ENCODE results near the gene PTTG1IP2.

Gene PTTG1IP2

DNA sequence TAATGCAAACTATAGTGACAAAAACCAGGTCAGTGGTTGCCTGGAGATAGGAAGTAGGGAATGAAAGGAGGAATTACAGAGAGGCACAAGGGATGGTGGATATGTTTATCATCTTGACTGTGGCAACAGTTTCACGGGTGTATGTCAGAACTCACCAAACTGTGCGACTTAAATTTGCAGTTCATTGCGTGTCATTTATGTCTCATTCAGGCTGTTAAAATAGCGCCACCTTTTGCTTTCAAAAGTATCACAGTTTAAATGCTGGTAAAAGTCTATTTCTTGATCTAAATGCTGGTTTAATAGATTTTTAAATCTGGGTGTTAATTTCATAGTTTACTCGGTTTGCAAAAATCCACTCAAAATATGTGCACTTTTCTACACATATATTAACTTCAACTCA, 51.0 kb downstream of the PTTG1IP2 start:
- no peaks in the 10 kb centered on the region for H3K4me1 ChIP-seq (ENCODE audit: insufficient read depth, low read length)
- H3K9ac ChIP-seq (ENCODE audit: low read length), result no peak overlapping the region
- no peak overlapping the region for H3K27ac ChIP-seq (ENCODE audit: low read depth, low read length)
- no peaks in the 10 kb centered on the region for H3K9me3 ChIP-seq (ENCODE audit: low read length)
- H3K27me3 ChIP-seq (ENCODE audit: control insufficient read depth in 1 of 2, insufficient read depth in 2 of 2, low read length in 2 of 2), result no peaks in the 10 kb centered on the region
- H3K4me3 ChIP-seq (ENCODE audit: low read depth in 1 of 2, low read length in 2 of 2), result no peak overlapping the region
- H3K36me3 ChIP-seq (ENCODE audit: insufficient read depth, low read length), result no peaks in the 10 kb centered on the region

DNA sequence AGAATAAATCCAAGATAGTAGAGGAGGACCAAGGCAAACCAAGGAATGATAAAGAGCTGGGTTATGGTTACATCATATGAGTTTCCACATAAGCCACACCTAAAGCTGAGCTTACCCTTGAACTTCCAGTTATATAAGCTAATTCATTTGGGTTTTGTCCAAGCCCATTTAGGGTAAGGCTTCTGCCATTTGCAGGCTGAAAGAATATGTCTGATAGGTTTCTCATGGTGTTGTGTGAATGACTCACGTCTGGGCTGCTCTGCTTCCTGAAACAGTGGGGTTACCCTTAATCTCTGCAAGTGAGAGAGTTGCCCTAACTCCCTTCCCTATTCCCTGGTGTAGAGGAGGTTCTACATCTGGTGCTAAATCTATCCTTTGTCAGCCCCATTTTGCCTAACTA, 60.8 kb downstream of the PTTG1IP2 start:
- no peak overlapping the region for H3K27ac ChIP-seq (ENCODE audit: low read depth, low read length)
- H3K27me3 ChIP-seq (ENCODE audit: control insufficient read depth in 1 of 2, insufficient read depth in 2 of 2, low read length in 2 of 2), result no peaks in the 10 kb centered on the region
- H3K9me3 ChIP-seq (ENCODE audit: low read length), result no peaks in the 10 kb centered on the region
- no peaks in the 10 kb centered on the region for H3K36me3 ChIP-seq (ENCODE audit: insufficient read depth, low read length)
- no peaks in the 10 kb centered on the region for H3K4me1 ChIP-seq (ENCODE audit: insufficient read depth, low read length)
- no peak overlapping the region for H3K9ac ChIP-seq (ENCODE audit: low read length)
- H3K4me3 ChIP-seq (ENCODE audit: low read depth in 1 of 2, low read length in 2 of 2), result no peak overlapping the region

DNA sequence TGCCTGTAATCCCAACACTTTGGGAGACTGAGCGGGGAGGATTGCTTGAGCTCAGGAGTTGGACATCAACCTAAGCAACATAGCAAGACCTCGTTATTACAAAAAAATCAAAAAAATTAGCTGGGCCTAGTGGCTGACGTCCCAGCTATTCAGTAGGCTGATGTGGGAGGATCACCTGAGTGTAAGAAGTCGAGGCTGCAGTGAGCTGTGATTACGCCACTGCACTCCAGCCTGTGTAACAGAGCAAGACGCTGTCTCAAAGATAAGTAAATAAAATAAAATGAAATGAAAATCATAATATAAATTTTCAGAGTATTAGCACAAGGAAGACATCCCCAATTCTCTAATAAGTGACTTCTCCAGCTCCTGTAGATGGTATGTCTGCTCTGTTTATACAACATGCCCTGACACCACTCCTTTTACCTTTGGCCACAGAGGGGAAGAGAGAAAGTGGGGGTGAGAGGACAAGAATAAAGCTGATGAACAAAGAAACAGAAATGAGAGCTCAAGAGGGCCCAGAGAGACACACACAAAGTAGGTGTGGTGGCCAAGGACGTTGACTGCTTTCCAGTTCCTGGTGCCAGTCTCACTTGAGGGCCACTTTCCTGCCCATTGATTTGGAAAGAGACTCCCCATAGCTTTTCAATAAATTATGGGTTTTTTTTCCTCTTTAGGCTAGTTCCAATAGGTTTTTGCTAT, 62.9 kb downstream of the PTTG1IP2 start:
- Histone ChIP-seq H3K27ac (ENCODE audit: low read depth, low read length) (no peak overlapping the region), H3K9me3 (ENCODE audit: low read length) (no peaks in the 10 kb centered on the region), H3K36me3 (ENCODE audit: insufficient read depth, low read length) (no peaks in the 10 kb centered on the region), H3K9ac (ENCODE audit: low read length) (no peak overlapping the region), H3K4me3 (ENCODE audit: low read depth in 1 of 2, low read length in 2 of 2) (no peak overlapping the region), H3K27me3 (ENCODE audit: control insufficient read depth in 1 of 2, insufficient read depth in 2 of 2, low read length in 2 of 2) (no peaks in the 10 kb centered on the region), H3K4me1 (ENCODE audit: insufficient read depth, low read length) (no peaks in the 10 kb centered on the region)

DNA sequence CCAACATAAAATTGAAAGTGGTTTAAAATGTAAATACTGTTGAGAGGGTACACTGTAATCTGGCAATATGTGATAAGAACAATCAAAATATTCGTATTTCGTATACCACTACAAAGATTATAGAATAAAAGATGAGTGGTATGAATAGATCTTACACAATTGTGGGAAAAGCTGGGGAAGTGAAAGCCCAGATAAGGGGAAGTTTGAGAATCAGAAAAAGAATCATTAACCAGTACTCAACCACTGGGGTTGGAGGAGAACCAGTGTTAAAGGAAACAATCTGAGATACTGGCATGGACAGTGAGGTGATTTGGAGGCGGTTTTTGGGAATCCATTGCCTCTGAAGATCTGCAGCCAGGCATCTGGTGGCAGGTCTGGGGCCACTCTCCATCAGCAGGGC, 67.0 kb downstream of the PTTG1IP2 start:
- no peak overlapping the region for H3K4me3 ChIP-seq (ENCODE audit: low read depth in 1 of 2, low read length in 2 of 2)
- no peak overlapping the region for H3K27ac ChIP-seq (ENCODE audit: low read depth, low read length)
- H3K9ac ChIP-seq (ENCODE audit: low read length), result no peak overlapping the region
- no peaks in the 10 kb centered on the region for H3K9me3 ChIP-seq (ENCODE audit: low read length)
- no peaks in the 10 kb centered on the region for H3K4me1 ChIP-seq (ENCODE audit: insufficient read depth, low read length)
- no peaks in the 10 kb centered on the region for H3K27me3 ChIP-seq (ENCODE audit: control insufficient read depth in 1 of 2, insufficient read depth in 2 of 2, low read length in 2 of 2)
- H3K36me3 ChIP-seq (ENCODE audit: insufficient read depth, low read length), result no peaks in the 10 kb centered on the region

DNA sequence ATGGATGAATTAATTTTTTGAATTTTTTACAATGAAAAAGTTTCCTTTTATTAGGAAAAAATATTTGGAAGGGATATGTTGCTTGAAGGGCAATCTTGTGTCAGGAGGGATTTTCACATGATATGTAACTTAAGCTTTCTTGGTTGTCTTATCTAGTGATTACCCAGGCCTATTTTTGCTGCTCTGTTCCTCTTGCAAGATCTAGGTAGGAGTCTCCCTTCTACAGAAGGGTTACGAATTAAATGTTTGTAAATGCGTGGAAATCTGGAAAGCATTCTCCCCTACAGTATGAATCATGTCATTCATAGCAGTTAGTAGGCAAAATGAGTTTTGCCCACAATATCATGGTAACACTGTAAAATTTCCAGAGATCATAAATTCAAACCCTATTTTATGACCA, 69.0 kb downstream of the PTTG1IP2 start:
- no peak overlapping the region for H3K9ac ChIP-seq (ENCODE audit: low read length)
- H3K4me3 ChIP-seq (ENCODE audit: low read depth in 1 of 2, low read length in 2 of 2), result no peak overlapping the region
- no peaks in the 10 kb centered on the region for H3K4me1 ChIP-seq (ENCODE audit: insufficient read depth, low read length)
- no peaks in the 10 kb centered on the region for H3K27me3 ChIP-seq (ENCODE audit: control insufficient read depth in 1 of 2, insufficient read depth in 2 of 2, low read length in 2 of 2)
- no peaks in the 10 kb centered on the region for H3K9me3 ChIP-seq (ENCODE audit: low read length)
- H3K36me3 ChIP-seq (ENCODE audit: insufficient read depth, low read length), result no peaks in the 10 kb centered on the region
- no peak overlapping the region for H3K27ac ChIP-seq (ENCODE audit: low read depth, low read length)

DNA sequence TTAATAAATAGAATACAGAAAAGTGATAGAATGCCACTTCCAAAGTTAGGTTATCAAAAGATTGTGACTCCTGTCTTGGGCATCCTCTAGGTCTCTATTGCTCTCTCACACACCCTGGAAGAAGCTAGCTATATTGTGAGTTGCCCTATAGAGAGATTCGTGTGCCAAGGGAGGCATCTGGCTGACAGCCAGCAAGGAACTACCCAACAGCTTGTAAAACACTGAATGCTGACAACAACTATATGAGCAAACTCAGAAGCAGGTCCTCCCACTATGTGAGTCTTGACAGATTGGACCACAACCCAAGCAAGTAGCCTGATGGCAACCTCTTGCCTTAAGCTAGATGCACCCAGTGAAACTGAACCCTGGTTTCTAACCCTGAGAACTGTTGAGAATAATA, 71.0 kb downstream of the PTTG1IP2 start:
- H3K36me3 ChIP-seq (ENCODE audit: insufficient read depth, low read length), result no peaks in the 10 kb centered on the region
- H3K27me3 ChIP-seq (ENCODE audit: control insufficient read depth in 1 of 2, insufficient read depth in 2 of 2, low read length in 2 of 2), result no peaks in the 10 kb centered on the region
- no peak overlapping the region for H3K4me3 ChIP-seq (ENCODE audit: low read depth in 1 of 2, low read length in 2 of 2)
- no peak overlapping the region for H3K27ac ChIP-seq (ENCODE audit: low read depth, low read length)
- no peaks in the 10 kb centered on the region for H3K4me1 ChIP-seq (ENCODE audit: insufficient read depth, low read length)
- H3K9ac ChIP-seq (ENCODE audit: low read length), result no peak overlapping the region
- no peaks in the 10 kb centered on the region for H3K9me3 ChIP-seq (ENCODE audit: low read length)

DNA sequence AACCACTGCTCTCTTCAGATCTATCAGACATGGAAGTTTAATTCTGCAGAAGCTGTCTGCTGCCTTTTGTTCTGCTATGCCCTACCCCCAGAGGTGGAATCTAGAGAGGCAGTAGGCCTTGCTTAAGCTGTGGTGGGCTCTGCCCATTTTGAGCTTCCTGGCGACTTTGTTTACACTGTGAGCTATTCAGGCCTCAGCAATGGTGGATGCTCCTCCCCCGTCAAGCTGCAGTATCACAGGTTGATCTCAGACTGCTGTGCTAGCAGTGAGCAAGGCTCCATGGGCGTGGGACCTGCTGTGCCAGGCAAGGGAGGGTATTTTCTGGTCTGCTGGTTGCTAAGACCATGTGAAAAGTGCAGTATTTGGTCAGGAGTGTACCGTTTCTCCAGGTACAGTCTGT, 81.6 kb downstream of the PTTG1IP2 start:
- H3K9ac ChIP-seq (ENCODE audit: low read length), result no peak overlapping the region

DNA sequence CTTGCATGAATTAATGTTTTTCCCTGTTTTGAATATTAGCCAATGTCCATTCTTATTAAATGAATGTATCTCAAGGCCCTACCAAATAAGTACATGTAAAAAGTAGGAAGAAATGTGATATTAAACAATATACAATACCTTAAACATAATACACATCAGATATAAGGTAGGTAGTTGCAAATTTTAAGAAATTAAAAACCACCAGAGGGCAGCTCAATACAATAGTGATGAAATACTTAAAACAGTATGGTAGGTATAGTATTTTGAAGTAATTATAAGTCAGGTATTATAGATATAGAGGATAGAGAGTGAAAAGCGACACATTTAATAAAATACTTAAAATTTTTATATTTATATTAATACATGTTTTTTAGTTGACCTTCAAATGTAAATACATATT, 83.1 kb downstream of the PTTG1IP2 start:
- Histone ChIP-seq H3K4me1 (ENCODE audit: insufficient read depth, low read length) (no peaks in the 10 kb centered on the region), H3K27ac (ENCODE audit: low read depth, low read length) (no peak overlapping the region), H3K9me3 (ENCODE audit: low read length) (no peaks in the 10 kb centered on the region), H3K4me3 (ENCODE audit: low read depth in 1 of 2, low read length in 2 of 2) (no peak overlapping the region), H3K27me3 (ENCODE audit: control insufficient read depth in 1 of 2, insufficient read depth in 2 of 2, low read length in 2 of 2) (no peaks in the 10 kb centered on the region), H3K9ac (ENCODE audit: low read length) (no peak overlapping the region), H3K36me3 (ENCODE audit: insufficient read depth, low read length) (no peaks in the 10 kb centered on the region)

More for the DNA sequence above, 81.6 kb downstream of the PTTG1IP2 start:
- H3K27me3 ChIP-seq (ENCODE audit: control insufficient read depth in 1 of 2, insufficient read depth in 2 of 2, low read length in 2 of 2), result no peaks in the 10 kb centered on the region
- H3K9me3 ChIP-seq (ENCODE audit: low read length), result no peaks in the 10 kb centered on the region
- no peaks in the 10 kb centered on the region for H3K4me1 ChIP-seq (ENCODE audit: insufficient read depth, low read length)
- H3K36me3 ChIP-seq (ENCODE audit: insufficient read depth, low read length), result no peaks in the 10 kb centered on the region
- no peak overlapping the region for H3K4me3 ChIP-seq (ENCODE audit: low read depth in 1 of 2, low read length in 2 of 2)
- H3K27ac ChIP-seq (ENCODE audit: low read depth, low read length), result no peak overlapping the region

DNA sequence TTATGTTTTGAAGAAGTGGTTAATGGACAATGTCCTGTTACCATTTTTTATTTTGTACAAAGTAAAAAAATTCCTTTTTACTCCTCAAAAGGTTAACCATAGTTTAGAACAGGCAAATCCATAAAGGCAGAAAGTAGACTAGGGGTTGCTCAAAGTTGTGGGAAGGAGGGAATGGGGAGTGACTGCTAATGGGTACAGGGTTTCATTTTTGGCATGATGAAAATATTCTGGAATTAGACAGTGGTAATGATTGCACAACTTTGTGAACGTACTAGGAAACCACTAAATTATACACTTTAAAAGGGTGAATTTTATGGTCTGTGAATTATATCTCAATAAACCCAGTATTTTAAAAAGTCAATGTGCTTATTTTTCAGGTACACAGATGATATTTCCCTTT, 91.3 kb downstream of the PTTG1IP2 start:
- Histone ChIP-seq H3K27me3 (ENCODE audit: control insufficient read depth in 1 of 2, insufficient read depth in 2 of 2, low read length in 2 of 2) (no peaks in the 10 kb centered on the region), H3K4me1 (ENCODE audit: insufficient read depth, low read length) (no peaks in the 10 kb centered on the region), H3K27ac (ENCODE audit: low read depth, low read length) (no peak overlapping the region), H3K9me3 (ENCODE audit: low read length) (no peaks in the 10 kb centered on the region), H3K36me3 (ENCODE audit: insufficient read depth, low read length) (no peaks in the 10 kb centered on the region), H3K4me3 (ENCODE audit: low read depth in 1 of 2, low read length in 2 of 2) (no peak overlapping the region), H3K9ac (ENCODE audit: low read length) (no peak overlapping the region)

Measured in muscle layer of colon (tissue), 2 donors.